SK-N-SH (cell line): ENCODE results near the gene CCR8. TPM values are rescaled to one million over a fixed set of nuclear protein-coding genes. Genes with fewer than 3 reads are reported as not detected.

Source experiments
- CTCF ChIA-PET: fragments of 300-600, 350-600 bp; formaldehyde crosslinking; extraction: SDS; loops from one replicate; lab custom pipeline; 2021; lab: Yijun Ruan, JAX
- POLR2A ChIA-PET: fragments of 350-600 bp; sonication (Branson Sonifier 250); formaldehyde crosslinking; extraction: SDS; loops from one replicate; lab custom pipeline; 2020; ENCODE audit warnings: antibody characterized with exemption, inconsistent platforms; lab: Yijun Ruan, JAX
- DNase-seq: peaks from one replicate; pipeline ENCODE4 v3.0.0; 2012
- H2AFZ ChIP-seq: fragments of 200-600 bp; sonication (generic); 2 replicates; pipeline ENCODE4 v1.8.1; 2016; ENCODE audit warnings: antibody characterized with exemption, mild to moderate bottlenecking, low read depth
- H3F3A ChIP-seq: fragments of 200-600 bp; sonication (generic); replicated peaks from 2 replicates; pipeline ENCODE3; 2016; ENCODE audit warnings: antibody characterized with exemption, mild to moderate bottlenecking; ENCODE audit not compliant: insufficient read depth
- H3K27ac ChIP-seq, 2 experiments: fragments of 200-500 bp in 1 of 2; fragments of 200-600 bp in 1 of 2; sonication (Bioruptor generic) in 1 of 2; sonication (generic), shearing (Covaris generic) in 1 of 2; 2 replicates each; pipeline versions ENCODE4 v1.5.1 to v1.6.1; 2014 to 2016; ENCODE audit warnings: low read depth in 2 of 2, inconsistent platforms in 1 of 2, low read length in 1 of 2, mild to moderate bottlenecking in 1 of 2, mixed read lengths in 1 of 2
- H3K27me3 ChIP-seq: fragments of 200-600 bp; sonication (generic), shearing (Covaris generic); 2 replicates; pipeline ENCODE4 v1.6.1; 2016; ENCODE audit warnings: mixed run types; ENCODE audit not compliant: insufficient read depth
- H3K36me3 ChIP-seq, 2 experiments: fragments of 200-500 bp in 1 of 2; fragments of 200-600 bp in 1 of 2; sonication (Bioruptor generic) in 1 of 2; sonication (generic) in 1 of 2; replicated peaks in 1 of 2; 2 replicates each; pipeline versions ENCODE3 to v1.5.1; 2014 to 2016; ENCODE audit warnings: low read length in 1 of 2, mild to moderate bottlenecking in 1 of 2; ENCODE audit not compliant: insufficient read depth in 2 of 2, control insufficient read depth in 1 of 2
- H3K4me1 ChIP-seq, 2 experiments: fragments of 200-500 bp in 1 of 2; fragments of 200-600 bp in 1 of 2; sonication (Bioruptor generic) in 1 of 2; sonication (generic), shearing (Covaris generic) in 1 of 2; 2 replicates each; pipeline versions ENCODE4 v1.5.1 to v1.6.1; 2014 to 2016; ENCODE audit warnings: low read depth in 1 of 2, low read length in 1 of 2, mixed run types in 1 of 2; ENCODE audit not compliant: insufficient read depth in 2 of 2, control insufficient read depth in 1 of 2
- H3K4me2 ChIP-seq: fragments of 200-600 bp; sonication (generic), shearing (Covaris generic); 2 replicates; pipeline ENCODE4 v1.6.1; 2017; ENCODE audit warnings: mixed run types
- H3K4me3 ChIP-seq, 2 experiments: fragments of 200-500 bp in 1 of 2; fragments of 200-600 bp in 1 of 2; sonication (Bioruptor generic) in 1 of 2; sonication (generic), shearing (Covaris generic) in 1 of 2; 2 replicates each; pipeline versions ENCODE4 v1.5.1 to v1.8.1; 2014 to 2016; ENCODE audit warnings: low read depth in 2 of 2, inconsistent platforms in 1 of 2, low read length in 1 of 2, mild to moderate bottlenecking in 1 of 2, mixed read lengths in 1 of 2, moderate library complexity in 1 of 2
- H3K79me2 ChIP-seq: fragments of 200-600 bp; sonication (generic); 2 replicates; pipeline ENCODE4 v1.8.1; 2017; ENCODE audit warnings: mild to moderate bottlenecking; ENCODE audit not compliant: insufficient read depth
- H3K9ac ChIP-seq: fragments of 200-600 bp; sonication (generic); 2 replicates; pipeline ENCODE4 v1.6.1; 2017; ENCODE audit warnings: mixed run types
- H3K9me2 ChIP-seq: fragments of 200-600 bp; sonication (generic); 2 replicates; pipeline ENCODE4 v1.6.1; 2017; ENCODE audit warnings: mixed run types
- H3K9me3 ChIP-seq: fragments of 200-600 bp; sonication (generic); 2 replicates; pipeline ENCODE4 v1.6.1; 2017; ENCODE audit warnings: mixed run types, mild to moderate bottlenecking, moderate library complexity
- H4K20me1 ChIP-seq: fragments of 200-600 bp; sonication (generic); 2 replicates; pipeline ENCODE4 v1.6.1; 2017; ENCODE audit warnings: mild to moderate bottlenecking, mixed run types; ENCODE audit not compliant: insufficient read depth
- EP300 ChIP-seq, 2 experiments: IDR thresholded peaks; 2 replicates each; pipeline versions ENCODE4 v1.4.0 to v1.6.1; 2012; ENCODE audit warnings: borderline replicate concordance in 1 of 2, low read depth in 1 of 2, low read length in 1 of 2
- EZH2phosphoT487 ChIP-seq: fragments of 200-600 bp; sonication (generic); IDR thresholded peaks from 2 replicates; pipeline ENCODE4 v1.6.1; 2017; ENCODE audit warnings: low read depth, mixed run types, mild to moderate bottlenecking, antibody characterized with exemption, moderate library complexity, borderline replicate concordance
- JUND ChIP-seq: IDR thresholded peaks from 2 replicates; pipeline ENCODE4 v1.4.0; 2012
- MEF2A ChIP-seq: IDR thresholded peaks from 2 replicates; pipeline ENCODE4 v1.4.0; 2012; ENCODE audit warnings: low read depth, borderline replicate concordance
- NRF1 ChIP-seq: IDR thresholded peaks from 2 replicates; pipeline ENCODE4 v1.6.1; 2012; ENCODE audit warnings: low read depth, mild to moderate bottlenecking, low read length
- RAD21 ChIP-seq: IDR thresholded peaks from 2 replicates; pipeline ENCODE4 v1.6.1; 2012; ENCODE audit warnings: mild to moderate bottlenecking, low read length
- RXRA ChIP-seq: IDR thresholded peaks from 2 replicates; pipeline ENCODE4 v1.4.0; 2012; ENCODE audit warnings: low read depth, mild to moderate bottlenecking, borderline replicate concordance
- TCF12 ChIP-seq: IDR thresholded peaks from 2 replicates; pipeline ENCODE4 v1.4.0; 2012
- YY1 ChIP-seq: IDR thresholded peaks from 2 replicates; pipeline ENCODE4 v1.4.0; 2012; ENCODE audit warnings: low read depth, mild to moderate bottlenecking
- WGBS: methylation state at CpG from one replicate; pipeline ENCODE4 v1.1.6; 2017; ENCODE audit warnings: low lambda C conversion rate; 5-methylcytosine and 5-hydroxymethylcytosine counted together
- polyA plus RNA-seq, 3 experiments: library from polyadenylated mRNA; depleted of rRNA; stranded (reverse); fragments of >200 nt; gene quantifications; 2 replicates each; pipeline ENCODE4 v1.2.3, GENCODE V29; 2012
- TF ChIP-seq, protein P1 (sequence below): IDR thresholded peaks from 2 replicates; pipeline ENCODE4 v1.6.1; 2012; ENCODE audit warnings: mild to moderate bottlenecking, low read depth, low read length, moderate library complexity
- TF ChIP-seq, protein P2 (sequence below): IDR thresholded peaks from 2 replicates; pipeline ENCODE4; 2012

CCR8 gene
- polyA plus RNA-seq, 1 of the 3 experiments (the other 2 are of a cell fraction), result not detected

DNA sequence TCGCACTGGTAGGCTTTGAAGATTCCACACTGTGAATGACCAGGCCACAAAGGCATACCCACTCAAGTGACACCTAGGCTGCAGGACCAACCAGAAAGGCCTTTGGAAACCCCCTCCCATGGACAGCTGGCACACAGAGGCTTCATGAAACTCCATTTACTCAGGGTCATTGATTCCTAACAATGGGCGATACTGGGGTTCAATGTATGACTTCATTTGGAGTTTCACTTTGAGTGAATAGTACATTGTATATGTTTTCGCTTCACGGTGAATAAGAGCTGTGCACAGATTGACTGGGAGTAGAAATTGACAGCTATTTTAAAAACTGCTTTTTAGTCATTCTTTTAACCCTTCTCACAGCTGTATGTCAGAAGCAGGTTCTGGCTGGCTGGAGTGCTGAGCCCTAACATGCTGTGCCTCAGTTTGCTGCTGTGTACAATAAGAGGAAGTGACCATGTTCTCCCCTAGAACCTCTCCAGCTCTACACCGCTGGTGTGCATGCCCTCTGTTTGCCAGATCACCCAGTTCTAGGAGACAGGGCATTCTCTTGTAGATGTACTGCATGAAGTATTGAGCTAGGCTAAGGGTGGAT is 34.2 kb upstream of the CCR8 start:
- Histone ChIP-seq H2AFZ (no peak overlapping the region), H3K27ac (no peak overlapping the region), H3K9ac (no peak overlapping the region), H3K9me3 (no peaks in the 10 kb centered on the region; the same call in 1 of the 2 replicates), H3K79me2 (no peaks in the 10 kb centered on the region), H3K4me3 (no peak overlapping the region), H3K36me3 (no peaks in the 10 kb centered on the region), H4K20me1 (no peaks in the 10 kb centered on the region), H3K9me2 (no peaks in the 10 kb centered on the region), H3K4me1 (no peaks in the 10 kb centered on the region), H3F3A (no peaks in the 10 kb centered on the region), H3K4me2 (no peak overlapping the region), H3K27me3 (no peaks in the 10 kb centered on the region)
- ChIA-PET CTCF (interaction anchor here (1.2 to 12.9 kb wide), 3 partner anchors 7 to 104 kb away, joined by 3 to 510 read pairs (median 16); partner anchors contain the start of gene XIRP1), POLR2A (no interaction called here)
- no peak for DNase-seq
- TF ChIP-seq, protein P1, sequence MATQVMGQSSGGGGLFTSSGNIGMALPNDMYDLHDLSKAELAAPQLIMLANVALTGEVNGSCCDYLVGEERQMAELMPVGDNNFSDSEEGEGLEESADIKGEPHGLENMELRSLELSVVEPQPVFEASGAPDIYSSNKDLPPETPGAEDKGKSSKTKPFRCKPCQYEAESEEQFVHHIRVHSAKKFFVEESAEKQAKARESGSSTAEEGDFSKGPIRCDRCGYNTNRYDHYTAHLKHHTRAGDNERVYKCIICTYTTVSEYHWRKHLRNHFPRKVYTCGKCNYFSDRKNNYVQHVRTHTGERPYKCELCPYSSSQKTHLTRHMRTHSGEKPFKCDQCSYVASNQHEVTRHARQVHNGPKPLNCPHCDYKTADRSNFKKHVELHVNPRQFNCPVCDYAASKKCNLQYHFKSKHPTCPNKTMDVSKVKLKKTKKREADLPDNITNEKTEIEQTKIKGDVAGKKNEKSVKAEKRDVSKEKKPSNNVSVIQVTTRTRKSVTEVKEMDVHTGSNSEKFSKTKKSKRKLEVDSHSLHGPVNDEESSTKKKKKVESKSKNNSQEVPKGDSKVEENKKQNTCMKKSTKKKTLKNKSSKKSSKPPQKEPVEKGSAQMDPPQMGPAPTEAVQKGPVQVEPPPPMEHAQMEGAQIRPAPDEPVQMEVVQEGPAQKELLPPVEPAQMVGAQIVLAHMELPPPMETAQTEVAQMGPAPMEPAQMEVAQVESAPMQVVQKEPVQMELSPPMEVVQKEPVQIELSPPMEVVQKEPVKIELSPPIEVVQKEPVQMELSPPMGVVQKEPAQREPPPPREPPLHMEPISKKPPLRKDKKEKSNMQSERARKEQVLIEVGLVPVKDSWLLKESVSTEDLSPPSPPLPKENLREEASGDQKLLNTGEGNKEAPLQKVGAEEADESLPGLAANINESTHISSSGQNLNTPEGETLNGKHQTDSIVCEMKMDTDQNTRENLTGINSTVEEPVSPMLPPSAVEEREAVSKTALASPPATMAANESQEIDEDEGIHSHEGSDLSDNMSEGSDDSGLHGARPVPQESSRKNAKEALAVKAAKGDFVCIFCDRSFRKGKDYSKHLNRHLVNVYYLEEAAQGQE, result no peak
- TF ChIP-seq EZH2phosphoT487 (no peak), RAD21 (no peak), MEF2A (no peak), JUND (no peak), RXRA (no peak), EP300 (IDR thresholded peaks at IDR 0.05; ENCODE audit: borderline replicate concordance in 1 of 2, low read depth in 1 of 2, low read length in 1 of 2) (no peak), YY1 (no peak), TCF12 (no peak), NRF1 (no peak)
- TF ChIP-seq, protein P2, sequence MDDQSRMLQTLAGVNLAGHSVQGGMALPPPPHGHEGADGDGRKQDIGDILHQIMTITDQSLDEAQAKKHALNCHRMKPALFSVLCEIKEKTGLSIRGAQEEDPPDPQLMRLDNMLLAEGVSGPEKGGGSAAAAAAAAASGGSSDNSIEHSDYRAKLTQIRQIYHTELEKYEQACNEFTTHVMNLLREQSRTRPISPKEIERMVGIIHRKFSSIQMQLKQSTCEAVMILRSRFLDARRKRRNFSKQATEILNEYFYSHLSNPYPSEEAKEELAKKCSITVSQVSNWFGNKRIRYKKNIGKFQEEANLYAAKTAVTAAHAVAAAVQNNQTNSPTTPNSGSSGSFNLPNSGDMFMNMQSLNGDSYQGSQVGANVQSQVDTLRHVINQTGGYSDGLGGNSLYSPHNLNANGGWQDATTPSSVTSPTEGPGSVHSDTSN, result no peak
- WGBS, result 69% methylated on average over 5 of the region's 5 CpGs
